Measurements from ENCODE around the gene VRK1.

- TF ChIP-seq CTCF (IDR thresholded peaks at IDR 0.05) (no peak), POLR2A (IDR thresholded peaks at IDR 0.05) (no peak)
These were observed 40.4 kb upstream of the VRK1 start for GRCh38 chr14:96756745-96757144.

Data from ovary (tissue), 3 donors.